Neural cell (in vitro differentiated cells): ENCODE results near the gene LRRC63. TPM values are rescaled to one million over a fixed set of nuclear protein-coding genes. Genes with fewer than 3 reads are reported as not detected.

Experiments
- H2AFZ ChIP-seq: fragments of 200-600, 300-800 bp; sonication (generic), shearing (Covaris generic); 2 replicates; pipeline ENCODE4 v1.6.0; 2014; ENCODE audit warnings: low read depth, mild to moderate bottlenecking, antibody characterized with exemption, low read length, moderate library complexity
- H3F3A ChIP-seq: fragments of 200-600 bp; shearing (Covaris generic); 2 replicates; pipeline ENCODE4 v1.6.1; 2016; ENCODE audit warnings: mild to moderate bottlenecking, moderate library complexity, mixed read lengths, antibody characterized with exemption, low read length; ENCODE audit not compliant: insufficient read depth, poor library complexity, severe bottlenecking
- H3K27ac ChIP-seq: fragments of 200-600, 300-800 bp; sonication (generic), shearing (Covaris generic); 2 replicates; pipeline ENCODE4 v1.5.1; 2014; ENCODE audit warnings: mild to moderate bottlenecking, low read length, moderate library complexity
- H3K27me3 ChIP-seq: fragments of 300-800, 200-600 bp; sonication (generic), shearing (Covaris generic); 2 replicates; pipeline ENCODE4 v1.6.0; 2014; ENCODE audit warnings: mild to moderate bottlenecking, low read depth, low read length, moderate library complexity; ENCODE audit not compliant: insufficient read depth
- H3K36me3 ChIP-seq: fragments of 300-800, 200-600 bp; sonication (generic), shearing (Covaris generic); 2 replicates; pipeline ENCODE4 v1.5.1; 2014; ENCODE audit warnings: mild to moderate bottlenecking, antibody characterized with exemption, low read length, moderate library complexity; ENCODE audit not compliant: insufficient read depth
- H3K4me2 ChIP-seq: fragments of 300-800, 200-600 bp; sonication (generic), shearing (Covaris generic); 2 replicates; pipeline ENCODE4 v1.6.0; 2014; ENCODE audit warnings: mild to moderate bottlenecking, low read length
- H3K4me3 ChIP-seq: fragments of 300-800, 200-600 bp; sonication (generic), shearing (Covaris generic); 2 replicates; pipeline ENCODE4 v1.5.1; 2014; ENCODE audit warnings: mild to moderate bottlenecking, low read length, moderate library complexity
- H3K79me2 ChIP-seq: fragments of 200-600 bp; shearing (Covaris generic); replicated peaks from 2 replicates; pipeline ENCODE4 v1.6.0; 2014; ENCODE audit warnings: mild to moderate bottlenecking, low read length, moderate library complexity; ENCODE audit not compliant: insufficient read depth
- H3K9ac ChIP-seq: fragments of 300-800, 200-600 bp; sonication (generic), shearing (Covaris generic); 2 replicates; pipeline ENCODE4 v1.6.1; 2016; ENCODE audit warnings: mild to moderate bottlenecking, low read length, mixed read lengths
- H3K9me2 ChIP-seq: fragments of 200-600 bp; shearing (Covaris generic); 2 replicates; pipeline ENCODE4 v1.6.1; 2016; ENCODE audit warnings: mild to moderate bottlenecking, low read length, mixed read lengths; ENCODE audit not compliant: insufficient read depth
- H3K9me3 ChIP-seq: fragments of 200-600, 300-800 bp; sonication (generic), shearing (Covaris generic); 2 replicates; pipeline ENCODE4 v1.6.1; 2016; ENCODE audit warnings: mild to moderate bottlenecking, mixed run types, low read length, moderate library complexity, mixed read lengths
- H4K20me1 ChIP-seq: fragments of 200-600 bp; shearing (Covaris generic); 2 replicates; pipeline ENCODE4 v1.6.1; 2016; ENCODE audit warnings: mild to moderate bottlenecking, mixed run types; ENCODE audit not compliant: insufficient read depth
- EP300 ChIP-seq: fragments of 450-650 bp; conservative IDR thresholded peaks from 2 replicates; pipeline ENCODE4 v1.6.1; 2014; ENCODE audit warnings: antibody characterized with exemption, mild to moderate bottlenecking, moderate library complexity; ENCODE audit not compliant: poor library complexity, severe bottlenecking
- EZH2 ChIP-seq: fragments of 200-600, 300-800 bp; shearing (Covaris generic), sonication (generic); IDR thresholded peaks from 2 replicates; pipeline ENCODE4 v1.6.1; 2014; ENCODE audit warnings: antibody characterized with exemption, low read length, borderline replicate concordance, mild to moderate bottlenecking; ENCODE audit not compliant: insufficient read depth, poor library complexity, severe bottlenecking
- MXI1 ChIP-seq: fragments of 450-650 bp; conservative IDR thresholded peaks from 2 replicates; pipeline ENCODE4 v1.6.1; 2014; ENCODE audit warnings: antibody characterized with exemption, mild to moderate bottlenecking; ENCODE audit not compliant: poor library complexity, severe bottlenecking
- POLR2AphosphoS5 ChIP-seq: IDR thresholded peaks from 2 replicates; pipeline ENCODE4 v1.6.1; 2012
- RAD21 ChIP-seq: fragments of 450-650 bp; conservative IDR thresholded peaks from 2 replicates; pipeline ENCODE4 v1.6.1; 2014; ENCODE audit warnings: antibody characterized with exemption, mild to moderate bottlenecking, moderate library complexity
- SMC3 ChIP-seq: fragments of 450-650 bp; conservative IDR thresholded peaks from 2 replicates; pipeline ENCODE4 v1.6.1; 2014; ENCODE audit warnings: antibody characterized with exemption, mild to moderate bottlenecking, moderate library complexity; ENCODE audit not compliant: poor library complexity
- TAF1 ChIP-seq: IDR thresholded peaks from 2 replicates; pipeline ENCODE4 v1.6.1; 2012; ENCODE audit warnings: low read depth
- polyA plus RNA-seq: library from polyadenylated mRNA; depleted of rRNA; stranded (reverse); fragments of >200 nt; gene quantifications from 2 replicates; pipeline ENCODE4 v1.2.3, GENCODE V29; 2014
- TF ChIP-seq, protein P1 (sequence below): fragments of 450-650 bp; IDR thresholded peaks from 2 replicates; pipeline ENCODE4 v1.5.1; 2014; ENCODE audit warnings: antibody characterized with exemption, mild to moderate bottlenecking, moderate library complexity; ENCODE audit not compliant: poor library complexity, severe bottlenecking
- TF ChIP-seq, protein P2 (sequence below): IDR thresholded peaks from 2 replicates; pipeline ENCODE4 v1.6.1; 2012; ENCODE audit warnings: borderline replicate concordance

The LRRC63 gene
- polyA plus RNA-seq, 1 donor from 2014 or later = not detected

GRCh38 chr13:46296115-46296822 lies 84.5 kb downstream of the LRRC63 start:
- Histone ChIP-seq H3K27ac (no peak overlapping the region), H3K4me3 (no peak overlapping the region), H3K4me2 (no peak overlapping the region), H3K9ac (no peak overlapping the region), H3K79me2 (no peaks in the 10 kb centered on the region), H3K27me3 (no peaks in the 10 kb centered on the region), H3K9me2 (no peaks in the 10 kb centered on the region), H2AFZ (no peak overlapping the region), H4K20me1 (no peaks in the 10 kb centered on the region), H3K36me3 (no peaks in the 10 kb centered on the region), H3F3A (no peaks in the 10 kb centered on the region), H3K9me3 (no peaks in the 10 kb centered on the region)
- no peak for TF ChIP-seq EP300
- no peak for TF ChIP-seq MXI1
- no peak for TF ChIP-seq POLR2AphosphoS5
- TF ChIP-seq, protein P1, sequence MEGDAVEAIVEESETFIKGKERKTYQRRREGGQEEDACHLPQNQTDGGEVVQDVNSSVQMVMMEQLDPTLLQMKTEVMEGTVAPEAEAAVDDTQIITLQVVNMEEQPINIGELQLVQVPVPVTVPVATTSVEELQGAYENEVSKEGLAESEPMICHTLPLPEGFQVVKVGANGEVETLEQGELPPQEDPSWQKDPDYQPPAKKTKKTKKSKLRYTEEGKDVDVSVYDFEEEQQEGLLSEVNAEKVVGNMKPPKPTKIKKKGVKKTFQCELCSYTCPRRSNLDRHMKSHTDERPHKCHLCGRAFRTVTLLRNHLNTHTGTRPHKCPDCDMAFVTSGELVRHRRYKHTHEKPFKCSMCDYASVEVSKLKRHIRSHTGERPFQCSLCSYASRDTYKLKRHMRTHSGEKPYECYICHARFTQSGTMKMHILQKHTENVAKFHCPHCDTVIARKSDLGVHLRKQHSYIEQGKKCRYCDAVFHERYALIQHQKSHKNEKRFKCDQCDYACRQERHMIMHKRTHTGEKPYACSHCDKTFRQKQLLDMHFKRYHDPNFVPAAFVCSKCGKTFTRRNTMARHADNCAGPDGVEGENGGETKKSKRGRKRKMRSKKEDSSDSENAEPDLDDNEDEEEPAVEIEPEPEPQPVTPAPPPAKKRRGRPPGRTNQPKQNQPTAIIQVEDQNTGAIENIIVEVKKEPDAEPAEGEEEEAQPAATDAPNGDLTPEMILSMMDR = no peak
- TF ChIP-seq TAF1 = no peak
- TF ChIP-seq SMC3 = no peak
- TF ChIP-seq RAD21 = no peak
- TF ChIP-seq, protein P2, sequence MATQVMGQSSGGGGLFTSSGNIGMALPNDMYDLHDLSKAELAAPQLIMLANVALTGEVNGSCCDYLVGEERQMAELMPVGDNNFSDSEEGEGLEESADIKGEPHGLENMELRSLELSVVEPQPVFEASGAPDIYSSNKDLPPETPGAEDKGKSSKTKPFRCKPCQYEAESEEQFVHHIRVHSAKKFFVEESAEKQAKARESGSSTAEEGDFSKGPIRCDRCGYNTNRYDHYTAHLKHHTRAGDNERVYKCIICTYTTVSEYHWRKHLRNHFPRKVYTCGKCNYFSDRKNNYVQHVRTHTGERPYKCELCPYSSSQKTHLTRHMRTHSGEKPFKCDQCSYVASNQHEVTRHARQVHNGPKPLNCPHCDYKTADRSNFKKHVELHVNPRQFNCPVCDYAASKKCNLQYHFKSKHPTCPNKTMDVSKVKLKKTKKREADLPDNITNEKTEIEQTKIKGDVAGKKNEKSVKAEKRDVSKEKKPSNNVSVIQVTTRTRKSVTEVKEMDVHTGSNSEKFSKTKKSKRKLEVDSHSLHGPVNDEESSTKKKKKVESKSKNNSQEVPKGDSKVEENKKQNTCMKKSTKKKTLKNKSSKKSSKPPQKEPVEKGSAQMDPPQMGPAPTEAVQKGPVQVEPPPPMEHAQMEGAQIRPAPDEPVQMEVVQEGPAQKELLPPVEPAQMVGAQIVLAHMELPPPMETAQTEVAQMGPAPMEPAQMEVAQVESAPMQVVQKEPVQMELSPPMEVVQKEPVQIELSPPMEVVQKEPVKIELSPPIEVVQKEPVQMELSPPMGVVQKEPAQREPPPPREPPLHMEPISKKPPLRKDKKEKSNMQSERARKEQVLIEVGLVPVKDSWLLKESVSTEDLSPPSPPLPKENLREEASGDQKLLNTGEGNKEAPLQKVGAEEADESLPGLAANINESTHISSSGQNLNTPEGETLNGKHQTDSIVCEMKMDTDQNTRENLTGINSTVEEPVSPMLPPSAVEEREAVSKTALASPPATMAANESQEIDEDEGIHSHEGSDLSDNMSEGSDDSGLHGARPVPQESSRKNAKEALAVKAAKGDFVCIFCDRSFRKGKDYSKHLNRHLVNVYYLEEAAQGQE = no peak
- TF ChIP-seq EZH2 = no peak

DNA sequence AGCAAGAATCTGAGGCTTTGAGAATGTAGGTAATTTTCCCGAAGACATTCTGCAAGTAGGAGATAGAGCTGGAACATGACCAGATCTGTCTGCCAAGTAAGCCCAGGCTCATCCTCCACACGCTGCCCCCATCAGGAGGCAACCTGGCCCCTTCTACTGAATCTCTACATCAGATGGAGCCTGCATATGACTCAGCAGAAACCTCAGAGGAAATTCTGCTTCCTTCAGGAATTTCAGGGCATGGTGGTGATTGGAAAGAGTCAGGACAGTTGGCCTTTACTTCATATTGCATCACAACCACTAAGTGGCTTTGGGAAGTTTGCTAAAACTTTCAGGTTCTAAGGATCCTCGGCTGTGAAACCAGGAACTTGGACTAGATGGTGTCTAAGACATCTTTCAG lies 85.2 kb downstream of the LRRC63 start:
- Histone ChIP-seq H3K27me3 (no peaks in the 10 kb centered on the region), H4K20me1 (no peaks in the 10 kb centered on the region), H2AFZ (no peak overlapping the region), H3K27ac (no peak overlapping the region), H3K9me2 (no peaks in the 10 kb centered on the region), H3K79me2 (no peaks in the 10 kb centered on the region), H3F3A (no peaks in the 10 kb centered on the region), H3K36me3 (no peaks in the 10 kb centered on the region), H3K4me3 (no peak overlapping the region), H3K4me2 (no peak overlapping the region), H3K9me3 (no peaks in the 10 kb centered on the region), H3K9ac (no peak overlapping the region)
- TF ChIP-seq EP300 (no peak), MXI1 (no peak), TAF1 (no peak), RAD21 (no peak), SMC3 (no peak), POLR2AphosphoS5 (no peak)
- TF ChIP-seq, protein P1 = no peak
- TF ChIP-seq, protein P2 = no peak
